HL-60 (cell line): ENCODE data around the gene BIN1.

Source experiments
- DNase-seq, 2 experiments: peaks; one replicate each; pipeline ENCODE4 v3.0.0-alpha.2; 2010 to 2020; ENCODE audit warnings: low read depth in 1 of 2, low spot score in 1 of 2
- H3K27ac ChIP-seq: fragments of 250-450 bp; sonication (Bioruptor Pico); replicated peaks from 2 replicates; pipeline ENCODE4 v1.5.1; 2020; ENCODE audit warnings: mild to moderate bottlenecking, moderate library complexity
- H3K27me3 ChIP-seq: fragments of 250-450 bp; sonication (Bioruptor Pico); 2 replicates; pipeline ENCODE4 v1.5.1; 2021; ENCODE audit warnings: mild to moderate bottlenecking, moderate library complexity; ENCODE audit not compliant: insufficient read depth, poor library complexity, severe bottlenecking
- H3K4me3 ChIP-seq: replicated peaks from 2 replicates; pipeline ENCODE4 v1.5.1; 2011; ENCODE audit warnings: mild to moderate bottlenecking, control low read depth, low read length; ENCODE audit not compliant: insufficient read depth
- CTCF ChIP-seq: IDR thresholded peaks from one replicate; pipeline ENCODE4 v1.5.1; 2011; ENCODE audit warnings: low read length, control low read depth, inconsistent platforms; ENCODE audit not compliant: insufficient read depth
- GABPA ChIP-seq: IDR thresholded peaks from 2 replicates; pipeline ENCODE4 v1.6.1; 2012; ENCODE audit warnings: low read depth
- POLR2AphosphoS5 ChIP-seq: IDR thresholded peaks from 2 replicates; pipeline ENCODE4 v1.6.1; 2012; ENCODE audit warnings: low read depth
- REST ChIP-seq: IDR thresholded peaks from 2 replicates; pipeline ENCODE4 v1.6.1; 2012; ENCODE audit warnings: low read depth; ENCODE audit not compliant: insufficient replicate concordance
- SPI1 ChIP-seq: IDR thresholded peaks from 2 replicates; pipeline ENCODE4 v1.6.1; 2012; ENCODE audit warnings: low read depth, mild to moderate bottlenecking, borderline replicate concordance

Gene BIN1

GRCh38 chr2:127091886-127092285 lies 15.1 kb downstream of the BIN1 start:
- TF ChIP-seq POLR2AphosphoS5 = no peak
- no peak for TF ChIP-seq GABPA
- TF ChIP-seq SPI1 = no peak
- Histone ChIP-seq H3K27me3 (no peaks in the 10 kb centered on the region), H3K27ac (no peak overlapping the region), H3K4me3 (no peak overlapping the region)
- DNase-seq = no peak

GRCh38 chr2:127091148-127091547 lies 15.8 kb downstream of the BIN1 start:
- no peak overlapping the region for H3K27ac ChIP-seq
- no peaks in the 10 kb centered on the region for H3K27me3 ChIP-seq
- TF ChIP-seq POLR2AphosphoS5 = no peak
- no peak for TF ChIP-seq GABPA
- TF ChIP-seq REST = no peak
- TF ChIP-seq SPI1 = no peak
- no peak for TF ChIP-seq CTCF
- no peak for DNase-seq
- H3K4me3 ChIP-seq = no peak overlapping the region

- no peak for TF ChIP-seq GABPA
- no peak for TF ChIP-seq SPI1
- TF ChIP-seq REST = no peak
- TF ChIP-seq CTCF = no peak
- TF ChIP-seq POLR2AphosphoS5 = no peak
- Histone ChIP-seq H3K27ac (no peak overlapping the region), H3K27me3 (no peaks in the 10 kb centered on the region), H3K4me3 (no peak overlapping the region)
- DNase-seq = no peak
Observed at GRCh38 chr2:127090281-127091120, 16.5 kb downstream of the BIN1 start.

- no peak overlapping the region for H3K27ac ChIP-seq
- no peak for TF ChIP-seq POLR2AphosphoS5
- TF ChIP-seq SPI1 = no peak
- no peak for TF ChIP-seq GABPA
- TF ChIP-seq REST = no peak
- no peak for TF ChIP-seq CTCF
- DNase-seq = no peak
- H3K4me3 ChIP-seq = no peak overlapping the region
- no peaks in the 10 kb centered on the region for H3K27me3 ChIP-seq
Observed at GRCh38 chr2:127089478-127090235, 17.3 kb downstream of the BIN1 start.
